GM21737 (cell line): Measurements from ENCODE around the gene KCNN3.

Experiments used
- ATAC-seq: cut with Tn5 transposase; IDR thresholded peaks from one replicate; pipeline ENCODE4 v1.9.1; 2021; ENCODE audit warnings: mild to moderate bottlenecking, moderate library complexity; ENCODE audit not compliant: unreplicated experiment

The KCNN3 gene

DNA sequence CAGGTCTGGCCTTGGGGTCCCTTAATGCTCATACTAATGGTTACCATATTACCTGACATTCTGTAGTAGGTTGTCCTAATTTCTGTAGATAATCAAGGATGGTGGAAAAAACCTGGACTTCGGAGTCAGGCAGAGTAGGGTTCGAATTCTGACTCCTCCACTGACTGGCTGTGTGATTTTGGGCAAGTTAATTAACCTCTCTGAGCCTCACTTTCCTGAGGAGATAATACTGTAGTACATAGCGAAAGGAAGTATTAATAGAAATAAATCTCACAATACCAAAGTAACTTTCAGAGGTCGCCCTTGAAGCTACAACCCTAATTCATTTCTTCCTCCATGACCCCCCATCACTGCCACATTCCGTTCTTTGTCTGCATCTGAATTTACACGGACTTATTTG, 72.9 kb downstream of the KCNN3 start:
- ATAC-seq: no peak

DNA sequence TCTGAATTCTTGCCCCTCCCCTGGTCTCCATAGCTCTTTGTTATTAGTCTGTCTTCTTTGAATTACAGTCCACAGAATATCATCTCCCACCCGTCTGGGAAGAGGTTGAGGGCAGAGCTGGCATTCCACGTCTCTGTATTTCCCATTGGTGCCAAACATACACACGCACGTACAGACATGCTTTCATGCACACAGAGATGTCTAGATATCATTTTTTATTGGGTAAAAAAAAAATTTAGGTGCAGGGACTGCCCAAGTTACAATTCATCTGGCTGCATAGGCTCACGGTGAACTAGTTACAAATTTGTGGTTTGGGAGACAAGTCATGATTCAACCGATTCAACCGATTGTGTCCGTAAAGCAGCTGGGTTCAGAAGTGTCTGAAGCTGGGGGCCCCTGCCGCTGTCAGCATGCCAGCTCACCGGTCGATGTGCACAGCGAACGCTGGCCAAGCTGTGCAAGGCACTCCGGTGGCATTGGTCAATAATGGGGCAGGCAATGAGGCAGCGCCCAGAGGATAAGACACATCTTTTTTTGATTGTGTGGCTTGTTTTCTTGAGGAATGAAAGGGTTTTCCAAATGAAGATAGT, 73.7 kb downstream of the KCNN3 start:
- no peak for ATAC-seq

- ATAC-seq: no peak
These were observed 75.5 kb downstream of the KCNN3 start for GRCh38 chr1:154794608-154795007.

DNA sequence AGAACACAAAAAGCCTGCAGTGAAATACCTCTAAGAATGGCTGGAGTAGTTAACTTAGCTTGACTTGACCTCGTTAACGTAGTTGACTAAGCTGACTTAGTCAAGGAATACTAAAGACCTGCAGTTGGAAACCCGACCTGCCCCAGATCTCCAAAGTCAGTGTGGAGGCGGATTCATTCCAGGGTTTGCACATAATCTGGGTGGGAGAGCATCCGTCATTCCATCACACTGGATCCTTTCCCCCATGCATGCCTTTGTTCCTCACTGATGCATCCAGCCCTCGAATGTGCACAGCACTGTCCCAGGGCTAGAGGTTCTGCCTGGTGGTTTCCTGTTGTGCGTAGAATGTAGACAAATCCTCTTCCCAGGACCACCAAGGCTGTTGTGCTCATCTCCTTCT, 76.4 kb downstream of the KCNN3 start:
- ATAC-seq: no peak

- no peak for ATAC-seq
These were observed 77.2 kb downstream of the KCNN3 start for GRCh38 chr1:154792899-154793298.

GRCh38 chr1:154791292-154792166, 78.6 kb downstream of the KCNN3 start:
- ATAC-seq: peak; percentile 53

DNA sequence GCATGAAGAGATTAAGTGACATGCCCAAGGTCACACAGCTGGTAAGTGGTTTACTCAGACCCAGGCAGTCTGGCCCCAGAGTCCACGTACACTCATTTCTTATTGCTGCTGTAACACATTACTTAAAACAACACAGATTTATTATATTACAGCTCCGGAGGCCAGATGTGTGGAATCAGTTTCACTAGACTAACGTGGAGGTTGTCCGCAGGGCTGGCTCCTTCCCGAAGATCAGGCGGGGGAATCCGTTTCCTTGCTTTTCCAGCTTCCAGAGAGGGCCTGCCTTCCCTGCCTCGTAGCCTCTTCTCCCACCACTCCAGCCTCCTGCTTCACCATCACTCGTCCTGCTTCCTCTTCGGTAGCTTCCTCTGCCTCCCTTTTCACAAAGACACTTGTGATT, 81.2 kb downstream of the KCNN3 start:
- no peak for ATAC-seq

- ATAC-seq: no peak
These were observed 81.8 kb downstream of the KCNN3 start for GRCh38 chr1:154788110-154788870.

DNA sequence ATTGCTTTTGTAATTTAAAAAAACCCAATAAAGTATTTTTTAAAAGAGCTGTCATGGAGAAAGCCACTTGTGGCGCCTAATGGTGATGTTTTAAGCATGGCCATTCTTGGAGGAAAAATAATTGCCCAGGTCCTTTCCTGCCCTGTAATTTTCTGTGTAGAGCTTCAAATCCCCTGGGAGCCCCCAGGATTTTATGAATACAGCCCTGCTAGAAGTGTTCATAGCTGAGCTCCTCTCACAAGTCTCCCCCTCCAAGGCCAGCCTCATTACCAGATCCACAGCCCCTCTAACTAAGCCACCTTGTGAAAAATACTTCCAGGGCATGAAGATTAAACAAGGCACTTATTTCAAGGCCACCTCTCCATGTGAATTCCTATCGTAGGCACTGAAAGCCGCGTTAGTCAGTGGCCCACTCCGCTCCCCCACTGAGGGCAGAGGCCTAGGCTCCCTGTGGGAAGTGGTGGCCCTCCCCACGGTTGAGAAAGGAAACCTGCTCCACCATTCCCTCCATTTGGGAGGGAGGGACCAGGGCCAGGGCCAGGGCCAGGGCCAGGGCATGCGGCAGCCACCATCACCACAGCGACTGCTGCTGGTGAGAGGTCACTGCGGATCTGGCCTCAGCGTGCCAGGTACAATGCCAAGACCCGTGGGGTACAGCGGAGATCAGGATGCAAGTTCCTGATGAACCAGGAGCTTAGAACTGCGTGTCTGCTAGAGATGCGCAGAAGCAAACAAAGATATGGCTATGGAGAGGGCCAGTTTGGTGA, 83.1 kb downstream of the KCNN3 start:
- no peak for ATAC-seq

DNA sequence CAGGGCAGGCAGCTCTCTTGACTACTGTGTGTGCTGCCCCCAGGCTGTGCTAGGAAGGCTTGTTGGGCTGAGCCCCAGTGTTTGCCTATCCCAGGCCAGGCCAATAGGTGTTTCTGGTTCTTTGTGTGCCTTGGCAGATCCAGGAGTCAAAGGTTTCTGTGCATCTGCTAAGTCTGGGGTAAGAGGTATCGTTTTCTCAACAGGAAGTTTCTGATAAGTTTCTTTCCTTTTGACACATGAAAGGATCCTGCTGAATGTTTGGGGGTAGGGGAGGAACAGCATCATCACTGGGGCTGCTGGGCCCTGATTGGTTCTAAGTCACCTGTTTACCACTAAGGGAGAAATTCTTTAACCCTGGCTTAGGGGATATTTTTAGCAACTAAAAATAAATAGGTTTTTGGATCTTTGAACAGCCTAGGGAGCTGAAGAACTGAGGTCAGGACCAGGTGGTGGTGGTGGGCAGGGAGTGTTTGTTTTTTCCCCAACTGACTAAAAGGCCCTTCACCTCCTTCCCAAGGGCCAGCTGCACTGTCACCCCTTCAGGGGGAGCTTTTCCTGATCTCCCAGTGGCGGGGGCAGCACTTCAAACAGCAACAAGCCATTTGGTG, 85.1 kb downstream of the KCNN3 start:
- peak; percentile 72 for ATAC-seq

- ATAC-seq: no peak
These were observed 85.7 kb downstream of the KCNN3 start for GRCh38 chr1:154784416-154784815.

DNA sequence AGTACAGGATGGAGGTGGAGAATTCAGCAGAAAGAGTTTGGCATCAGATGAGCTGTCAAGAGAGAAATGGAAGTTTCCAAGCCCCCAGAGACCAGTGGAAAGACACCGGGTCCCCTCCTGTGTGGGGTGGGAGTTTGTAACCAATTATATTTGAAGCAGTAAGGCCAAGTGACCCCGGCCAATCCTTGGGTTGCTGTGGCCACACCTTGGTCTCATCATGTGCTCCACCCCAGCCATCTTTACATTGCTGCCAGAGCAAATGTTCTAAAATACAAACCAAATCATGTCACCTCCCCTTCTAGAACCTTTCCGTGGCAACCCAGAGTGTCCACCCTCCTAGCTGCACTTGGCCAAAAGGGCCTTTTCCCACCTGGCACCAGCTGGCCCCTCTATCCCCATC, 86.1 kb downstream of the KCNN3 start:
- ATAC-seq: no peak

GRCh38 chr1:154780541-154780940, 89.5 kb downstream of the KCNN3 start:
- no peak for ATAC-seq

GRCh38 chr1:154779551-154780189, 90.4 kb downstream of the KCNN3 start:
- no peak for ATAC-seq

- no peak for ATAC-seq
These were observed 91.1 kb downstream of the KCNN3 start for GRCh38 chr1:154778944-154779343.

DNA sequence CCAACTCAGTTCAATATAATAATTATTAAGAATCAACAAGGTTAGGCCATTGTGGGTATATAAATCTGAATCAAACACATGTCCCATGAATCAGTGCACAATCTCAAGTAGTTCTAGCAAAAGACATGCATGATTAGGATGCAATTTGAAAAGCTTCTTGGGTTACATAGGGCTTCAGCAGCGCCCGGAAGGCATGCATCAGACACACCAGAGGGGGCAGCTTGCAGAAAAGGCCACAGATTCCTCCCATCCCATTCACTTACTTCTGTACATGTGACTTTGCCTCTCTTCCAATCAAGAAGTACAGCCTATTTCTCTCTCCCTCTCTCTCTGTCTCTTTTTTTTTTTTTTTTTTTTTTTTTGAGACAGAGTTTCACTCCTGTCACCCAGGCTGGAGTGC, 91.8 kb downstream of the KCNN3 start:
- ATAC-seq: no peak

DNA sequence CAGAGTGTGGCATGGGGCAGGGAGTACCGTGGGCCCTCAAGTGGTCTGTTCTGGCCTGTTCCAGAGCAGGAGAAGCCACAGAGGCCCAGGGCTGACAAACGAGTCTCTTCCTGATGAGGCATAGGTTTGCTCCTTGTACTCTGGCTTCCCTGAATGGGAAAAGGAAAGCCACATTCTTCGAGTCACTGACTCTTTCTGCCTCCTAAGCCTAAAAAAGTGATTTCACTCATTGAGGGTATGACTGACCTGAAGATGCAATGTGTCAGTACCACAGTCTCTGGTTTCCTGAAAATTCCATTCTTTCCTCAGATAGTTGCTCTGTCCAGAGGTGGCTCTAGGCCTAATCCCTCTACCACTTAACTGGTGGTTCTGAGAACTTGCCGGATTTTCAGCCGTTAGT, 92.3 kb downstream of the KCNN3 start:
- ATAC-seq: no peak

- no peak for ATAC-seq
These were observed 92.9 kb downstream of the KCNN3 start for GRCh38 chr1:154777154-154777553.

- ATAC-seq: no peak
These were observed 94.2 kb downstream of the KCNN3 start for GRCh38 chr1:154775621-154776605.
